ENCODE data around the gene EPN2.
"Not testable (repeated sequence)": the region's sequence is repeated elsewhere in the genome, so short reads cannot be mapped to it uniquely, and the experiment has no call there.

Gene EPN2

DNA sequence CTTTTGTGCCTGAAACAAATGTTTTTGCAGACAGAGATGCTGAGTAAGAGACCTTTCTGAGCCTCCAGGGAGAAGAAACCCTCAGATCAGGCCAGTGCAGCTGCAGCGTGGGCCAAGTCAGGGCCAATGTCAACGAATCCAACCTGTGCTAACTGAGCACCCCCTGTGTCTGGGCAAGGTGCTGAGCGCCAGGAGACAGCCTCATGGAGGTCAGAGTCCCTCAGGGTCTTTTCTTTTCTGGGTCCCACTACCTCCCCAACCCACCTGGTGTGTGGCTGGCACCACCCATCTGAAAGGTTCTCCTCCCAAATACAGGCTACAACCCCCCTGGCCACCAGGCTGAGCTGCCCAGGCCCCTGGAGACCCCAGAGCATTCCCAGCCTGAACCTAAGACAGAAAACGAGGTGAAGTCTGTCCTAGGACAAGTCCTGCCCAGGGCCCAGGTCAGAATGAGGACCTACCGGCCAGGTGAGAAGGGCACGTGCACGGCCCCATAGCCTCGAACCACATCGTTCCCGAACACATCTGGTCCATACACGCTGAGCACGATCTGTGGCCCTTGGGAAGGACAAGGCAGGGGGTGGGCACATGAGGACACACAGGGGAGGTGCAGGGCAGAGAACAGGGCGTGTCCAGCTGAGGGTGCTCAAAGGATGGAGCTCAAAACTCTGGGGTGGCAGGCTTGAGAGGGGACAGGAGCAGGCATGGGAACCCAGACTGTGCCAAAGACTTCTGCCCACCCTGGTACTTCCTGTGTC is 110.3 kb downstream of the EPN2 start:
- DNase-seq: no peak

DNA sequence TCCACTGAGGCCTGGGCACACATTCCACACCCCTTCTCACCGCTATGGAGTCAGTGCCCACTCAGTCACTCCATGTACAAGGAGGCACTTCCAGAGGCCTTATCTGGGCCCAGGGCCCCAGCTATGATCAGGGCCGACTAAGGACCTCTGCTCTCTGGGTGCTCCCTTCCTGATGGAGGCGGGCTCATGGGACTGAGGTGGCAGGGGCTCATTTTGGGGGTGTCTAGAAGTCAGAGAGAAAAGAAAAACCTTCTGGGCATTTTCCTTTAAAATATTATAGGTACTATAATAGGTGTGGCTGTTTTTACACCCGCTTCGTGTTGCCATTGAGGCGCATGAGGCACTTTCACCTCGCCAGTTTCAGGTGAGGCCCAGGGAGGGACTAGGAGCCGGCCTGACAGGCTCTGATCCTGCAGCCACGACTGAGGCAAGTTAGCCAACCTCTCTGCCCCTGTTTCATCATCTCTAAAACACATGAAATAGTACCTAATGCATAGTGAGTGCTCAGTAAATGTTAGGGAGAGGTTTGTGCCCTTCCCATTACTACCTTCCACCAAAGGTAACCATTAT is 111.0 kb downstream of the EPN2 start:
- DNase-seq: no peak

DNA sequence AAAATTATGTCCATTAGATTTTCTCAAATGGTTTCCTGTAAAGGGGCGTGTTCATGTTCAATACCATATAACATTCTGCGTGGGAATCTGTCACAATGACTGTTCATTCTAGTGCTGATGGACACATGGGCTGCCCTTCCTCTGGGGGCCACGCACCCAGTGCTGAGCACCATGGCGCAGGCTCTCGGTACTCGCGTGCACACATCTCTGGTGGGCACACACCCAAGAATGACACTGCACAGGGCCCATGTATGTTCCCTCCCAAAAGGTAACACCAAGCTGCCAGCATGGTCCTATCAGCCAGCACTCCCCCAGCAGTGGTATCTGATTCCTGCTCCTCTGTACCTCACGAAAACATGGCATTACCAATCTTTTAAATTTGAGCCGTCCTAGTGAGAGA is 111.6 kb downstream of the EPN2 start:
- DNase-seq: no peak

DNA sequence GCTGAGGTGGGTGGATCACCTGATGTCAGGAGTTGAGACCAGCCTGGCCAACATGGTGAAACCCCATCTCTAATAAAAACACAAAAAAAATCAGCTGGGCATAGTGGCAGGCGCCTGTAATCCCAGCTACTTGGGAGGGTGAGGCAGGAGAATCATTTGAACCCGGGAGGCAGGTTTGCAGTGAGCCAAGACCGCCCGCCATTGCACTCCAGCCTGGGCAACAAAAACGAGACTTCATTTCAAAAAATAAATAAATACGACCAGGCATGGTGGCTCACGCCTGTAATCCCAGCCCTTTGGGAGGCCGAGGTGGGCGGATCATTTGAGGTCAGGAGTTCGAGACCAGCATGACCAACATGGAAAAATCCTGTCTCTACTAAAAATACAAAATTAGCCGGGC is 116.2 kb downstream of the EPN2 start:
- not testable (repeated sequence) for DNase-seq

DNA sequence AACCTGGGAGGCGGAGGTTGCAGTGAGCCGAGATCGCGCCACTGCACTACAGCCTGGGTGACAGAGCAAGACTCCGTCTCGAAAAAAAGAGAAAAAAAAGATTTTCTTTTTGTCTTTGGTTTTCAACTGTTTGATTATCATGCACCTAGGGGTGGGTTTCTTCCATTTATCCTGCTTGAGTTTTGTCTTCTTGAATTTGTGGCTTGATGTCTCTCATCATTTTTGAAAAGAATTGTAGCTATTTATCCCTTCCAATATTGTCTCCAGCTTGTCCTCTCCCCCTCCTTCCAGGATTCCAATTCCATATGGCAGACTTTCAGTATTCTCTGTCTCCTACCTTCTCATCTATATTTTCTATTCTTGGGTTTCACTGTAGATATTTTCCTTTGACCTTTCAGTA is 117.6 kb downstream of the EPN2 start:
- no peak for DNase-seq

DNA sequence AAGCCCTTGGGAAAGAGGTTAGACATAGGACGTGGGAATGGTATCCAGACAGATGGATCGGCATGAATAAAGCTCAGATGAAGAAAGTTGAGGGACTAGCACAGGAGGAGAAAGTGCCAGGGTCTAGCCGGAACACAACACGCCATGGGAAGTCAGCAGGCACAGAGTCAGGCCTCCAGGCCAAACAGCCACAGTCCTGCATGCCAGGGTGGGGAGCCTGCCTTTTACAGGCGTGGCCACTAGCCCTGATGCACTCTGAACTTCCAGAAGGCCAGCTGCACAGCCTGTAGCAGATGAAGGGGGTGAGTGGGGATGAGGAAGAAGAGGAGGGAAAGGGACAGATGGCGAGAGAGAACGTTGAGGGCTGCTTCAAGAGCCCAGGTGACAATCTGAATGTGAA is 120.2 kb downstream of the EPN2 start:
- no peak for DNase-seq

DNA sequence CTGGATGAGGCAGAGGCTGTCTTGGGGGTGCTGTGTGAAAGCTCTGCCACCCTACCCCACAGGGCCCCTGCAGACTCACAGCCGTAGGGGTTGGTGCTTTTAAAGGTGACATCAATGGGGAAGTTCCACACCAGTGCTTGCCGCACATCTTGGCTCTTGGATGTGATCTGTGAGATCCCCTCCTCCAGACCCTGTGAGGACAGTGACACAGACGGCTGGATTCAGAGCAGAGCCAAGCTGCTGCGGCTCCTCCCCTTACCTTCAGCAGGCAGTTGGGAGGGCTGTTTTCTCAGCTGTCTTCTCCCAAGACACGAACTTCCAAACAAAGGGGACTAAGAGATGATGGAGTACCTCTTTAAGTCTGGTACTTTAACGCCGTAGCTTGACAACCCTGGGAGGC is 120.6 kb downstream of the EPN2 start:
- no peak for DNase-seq

DNA sequence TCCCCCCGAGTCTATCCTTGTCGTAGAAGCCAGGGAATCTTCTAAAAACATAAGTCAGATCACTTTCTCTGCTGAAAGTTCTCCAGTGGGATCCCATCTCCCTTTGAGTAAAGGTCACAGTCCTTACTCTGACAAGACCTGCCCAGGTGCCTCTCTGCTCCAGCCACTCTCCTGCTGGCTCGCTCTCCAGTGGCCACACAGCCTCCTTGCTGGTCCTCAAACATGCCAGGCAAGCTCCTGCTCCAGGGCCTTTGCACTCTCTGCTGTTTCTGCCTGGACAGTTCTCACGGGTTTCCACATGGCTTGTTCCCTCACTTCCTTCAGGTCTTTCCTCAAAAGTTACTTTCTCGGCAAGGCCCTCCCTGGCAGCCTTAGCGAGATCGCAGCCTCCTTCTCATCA is 122.0 kb downstream of the EPN2 start:
- no peak for DNase-seq

DNA sequence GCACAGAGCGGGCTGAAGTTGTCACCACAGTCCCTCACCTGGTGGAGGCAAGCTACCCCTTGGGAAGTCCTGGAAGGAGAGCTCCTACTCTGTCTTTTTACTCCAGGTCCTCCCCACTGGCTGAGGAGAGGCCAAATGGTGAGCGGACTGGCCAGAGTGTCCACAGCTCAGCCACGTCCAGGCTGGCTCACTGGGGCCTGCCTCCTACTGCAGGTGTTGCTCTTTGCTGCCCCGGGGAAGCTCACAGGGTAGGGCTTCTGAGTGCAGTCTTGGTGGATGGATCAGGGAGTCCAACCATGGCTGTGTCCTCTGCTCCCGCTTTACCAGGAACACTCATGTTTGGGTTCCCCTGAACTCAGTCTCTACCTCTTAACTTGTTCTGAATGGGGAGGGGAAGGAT is 122.7 kb downstream of the EPN2 start:
- no peak for DNase-seq

DNA sequence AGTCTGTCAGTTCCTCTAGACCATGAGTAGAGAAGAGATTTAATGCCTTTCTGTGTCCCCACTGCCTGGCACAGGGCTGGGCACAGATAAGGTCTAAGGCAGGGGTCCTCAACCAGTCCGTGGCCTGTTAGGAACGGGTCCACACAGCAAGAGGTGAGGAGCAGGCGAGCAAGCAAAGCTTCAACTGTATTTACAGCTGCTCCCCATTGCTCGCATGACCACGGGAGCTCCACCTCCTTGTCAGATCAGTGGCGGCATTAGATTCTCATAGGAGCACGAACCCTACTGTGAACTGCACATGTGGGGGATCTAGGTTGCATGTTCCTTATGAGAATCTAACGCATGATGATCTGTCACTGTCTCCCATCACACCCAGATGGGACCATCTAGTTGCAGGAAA is 123.6 kb downstream of the EPN2 start:
- DNase-seq: no peak

DNA sequence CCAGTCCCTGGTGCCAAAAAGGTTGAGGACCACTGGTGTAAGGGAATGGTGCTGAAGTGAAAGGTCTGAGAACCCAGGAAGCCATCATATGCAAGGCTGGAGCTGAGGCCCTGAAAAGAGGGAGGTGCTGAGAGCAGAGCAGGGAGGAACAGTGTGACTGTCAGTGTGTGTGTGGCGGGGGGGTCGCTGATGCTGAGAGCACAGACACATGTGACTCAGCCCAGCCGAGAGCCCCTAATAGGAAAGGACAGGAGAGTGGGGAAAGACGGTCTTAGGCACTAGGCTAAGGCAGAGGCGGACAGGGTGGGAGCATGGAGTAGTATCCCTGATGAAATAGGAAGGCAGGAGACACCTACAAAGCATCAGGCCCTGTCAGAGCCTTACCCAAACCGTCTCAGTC is 124.2 kb downstream of the EPN2 start:
- no peak for DNase-seq

DNA sequence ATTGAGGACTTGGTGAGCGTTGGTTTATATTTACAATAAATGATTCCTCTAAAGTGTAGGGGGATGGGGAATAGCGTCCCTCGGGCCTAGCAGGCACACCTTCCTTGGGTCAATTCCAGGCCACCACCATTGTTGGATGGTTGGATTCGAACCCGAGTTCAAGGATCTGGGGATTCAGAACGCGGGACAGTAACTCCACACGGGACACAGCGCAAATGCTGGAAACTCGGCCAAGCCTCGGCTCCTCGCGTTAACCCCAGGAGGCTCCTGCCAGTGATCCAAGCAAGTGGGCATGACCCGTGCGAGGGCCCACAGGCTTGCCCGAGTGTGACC is 124.7 kb downstream of the EPN2 start:
- DNase-seq: no peak

DNA sequence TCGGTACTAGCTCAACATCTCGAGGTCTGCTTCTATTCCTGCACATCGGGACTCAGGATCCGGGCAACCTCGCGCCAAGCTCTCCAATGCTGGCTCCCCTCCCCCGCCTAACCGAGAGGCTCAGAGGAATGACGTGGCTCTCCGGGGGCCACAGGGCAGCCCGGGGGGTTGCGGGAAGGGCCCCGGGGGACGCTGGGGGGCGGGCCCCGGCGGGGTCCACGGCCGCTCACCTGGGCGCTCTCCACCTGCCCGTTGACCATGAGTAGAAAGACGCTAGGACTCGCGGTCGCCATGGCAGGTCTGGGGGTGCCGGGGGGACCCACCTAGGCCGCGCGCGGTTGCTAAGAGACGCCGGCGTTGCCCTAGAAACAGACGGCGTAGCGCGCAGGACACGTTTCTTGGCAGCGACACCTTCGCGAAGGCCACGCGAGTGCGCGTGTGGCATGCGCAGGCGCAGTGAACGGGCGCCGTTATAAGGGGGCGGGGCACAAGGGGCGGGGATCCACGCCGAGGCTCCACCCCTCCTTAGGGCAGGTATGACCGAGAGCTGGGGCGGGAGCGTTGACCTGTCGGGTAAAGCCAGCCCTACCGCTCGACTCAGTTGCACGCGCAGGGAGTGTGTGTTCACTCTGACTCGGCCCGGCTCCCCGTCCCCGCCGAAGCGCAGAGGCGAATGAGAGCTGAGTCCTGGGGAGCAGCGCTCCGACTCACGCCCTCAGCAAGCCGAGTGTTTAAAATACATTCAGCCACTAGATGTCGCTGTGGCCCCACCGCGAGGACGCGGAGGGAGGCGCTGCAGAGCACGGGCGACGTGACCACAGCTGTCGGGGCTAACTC is 125.3 kb downstream of the EPN2 start, which contains the start of gene B9D1:
B9D1 (minus strand) TSS at position 447 of the 837 bp plus-strand sequence; CDS start at position 293, 154 bp downstream.
- DNase-seq: peak; percentile 98

DNA sequence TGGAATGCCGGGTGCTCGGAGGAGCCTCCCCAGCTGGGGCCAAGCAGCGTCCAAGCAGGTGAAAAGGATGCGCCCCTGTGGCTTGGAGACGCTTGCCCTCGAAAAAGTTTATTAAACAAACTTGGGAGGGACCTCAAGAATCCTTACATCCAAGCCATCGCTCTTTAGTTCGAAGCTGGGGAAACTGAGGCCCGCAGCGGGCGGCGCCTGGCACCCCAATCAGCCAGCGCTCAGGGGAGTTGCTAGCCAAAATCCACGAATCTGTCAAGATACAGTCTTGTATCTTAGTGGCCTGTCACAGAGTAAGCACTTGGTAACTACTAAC is 125.9 kb downstream of the EPN2 start:
- no peak for DNase-seq

DNA sequence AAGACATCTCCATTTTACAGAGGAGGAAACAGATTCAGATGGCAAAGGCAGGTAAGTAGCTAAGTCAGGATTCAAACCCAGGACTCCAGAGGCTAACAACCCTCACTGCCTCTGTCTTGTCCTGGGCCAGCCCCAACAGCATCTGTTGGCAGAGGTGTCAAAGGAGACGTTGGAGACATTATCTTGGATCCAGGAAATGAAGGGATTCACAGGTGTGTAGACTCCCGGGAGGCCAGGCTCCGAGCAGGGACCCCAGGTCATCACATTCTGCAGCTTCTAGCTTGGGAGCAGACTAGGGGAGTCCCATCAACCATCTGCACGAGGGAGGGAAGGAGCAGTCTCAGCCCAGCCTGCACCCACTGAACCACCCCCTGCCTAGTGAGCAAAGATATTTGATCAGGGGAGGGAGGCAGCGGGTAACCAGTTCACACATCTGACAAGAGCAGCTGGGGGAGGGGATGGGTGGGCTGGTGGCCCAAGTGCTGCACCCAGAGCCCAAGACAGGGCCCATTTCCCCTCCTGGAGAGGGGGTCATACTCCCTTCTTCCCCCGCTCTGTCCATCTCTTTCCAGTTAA is 126.4 kb downstream of the EPN2 start:
- DNase-seq: no peak

DNA sequence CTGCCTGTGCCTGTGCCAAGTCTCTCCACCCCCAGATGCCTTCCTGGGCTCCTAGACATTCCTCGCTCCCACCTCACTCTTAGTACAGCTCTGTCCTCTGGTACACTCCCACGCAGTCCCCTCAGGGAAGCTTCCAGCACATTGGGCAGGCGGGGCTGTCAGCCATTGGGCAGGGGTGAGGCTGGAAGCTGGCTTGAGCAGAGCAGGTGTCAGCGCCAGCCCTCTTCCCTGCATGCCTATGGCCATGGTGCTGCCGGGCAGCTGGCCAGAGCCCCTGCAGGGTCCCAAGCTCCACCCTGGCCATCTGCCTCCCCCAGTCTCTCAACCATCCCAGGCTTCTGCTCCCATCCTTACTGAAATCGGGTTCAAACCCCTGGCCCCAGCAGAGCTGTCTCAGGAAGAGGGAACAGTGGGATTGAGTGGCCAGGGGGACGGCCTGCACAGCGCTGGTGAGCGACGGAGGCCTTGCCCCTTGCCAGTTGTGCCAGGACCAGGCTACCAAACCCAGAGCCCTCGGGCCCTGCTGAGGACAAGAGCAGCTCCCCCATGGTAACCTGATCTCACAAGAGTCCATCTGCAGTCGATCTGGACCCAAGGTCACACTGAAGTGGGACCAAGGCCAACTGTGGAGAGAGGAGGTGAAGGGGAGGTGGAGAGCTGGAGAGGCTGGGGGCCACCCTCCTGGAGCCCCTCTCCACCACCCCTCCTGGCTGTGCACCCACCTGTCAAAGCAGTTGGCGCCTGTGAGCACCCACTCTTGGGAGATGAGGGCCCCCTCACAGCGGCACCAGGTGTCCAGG is 127.7 kb downstream of the EPN2 start:
- peak; percentile 57 for DNase-seq

DNA sequence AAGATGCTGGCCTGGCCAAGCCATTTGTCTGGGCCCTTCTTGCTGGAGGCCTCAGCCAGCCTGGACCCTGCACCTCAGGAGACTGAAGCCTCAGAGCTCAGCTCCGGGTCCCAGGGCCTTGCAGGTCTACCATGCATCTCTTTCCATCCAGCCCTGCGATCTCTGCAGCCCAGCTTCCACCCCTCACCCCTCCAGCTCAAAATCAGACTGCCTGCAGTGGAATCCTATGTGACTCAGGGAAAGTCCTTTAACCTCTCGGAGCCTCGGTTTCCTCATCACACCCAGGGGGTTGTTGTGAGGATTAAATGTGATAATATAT is 128.3 kb downstream of the EPN2 start:
- DNase-seq: no peak

DNA sequence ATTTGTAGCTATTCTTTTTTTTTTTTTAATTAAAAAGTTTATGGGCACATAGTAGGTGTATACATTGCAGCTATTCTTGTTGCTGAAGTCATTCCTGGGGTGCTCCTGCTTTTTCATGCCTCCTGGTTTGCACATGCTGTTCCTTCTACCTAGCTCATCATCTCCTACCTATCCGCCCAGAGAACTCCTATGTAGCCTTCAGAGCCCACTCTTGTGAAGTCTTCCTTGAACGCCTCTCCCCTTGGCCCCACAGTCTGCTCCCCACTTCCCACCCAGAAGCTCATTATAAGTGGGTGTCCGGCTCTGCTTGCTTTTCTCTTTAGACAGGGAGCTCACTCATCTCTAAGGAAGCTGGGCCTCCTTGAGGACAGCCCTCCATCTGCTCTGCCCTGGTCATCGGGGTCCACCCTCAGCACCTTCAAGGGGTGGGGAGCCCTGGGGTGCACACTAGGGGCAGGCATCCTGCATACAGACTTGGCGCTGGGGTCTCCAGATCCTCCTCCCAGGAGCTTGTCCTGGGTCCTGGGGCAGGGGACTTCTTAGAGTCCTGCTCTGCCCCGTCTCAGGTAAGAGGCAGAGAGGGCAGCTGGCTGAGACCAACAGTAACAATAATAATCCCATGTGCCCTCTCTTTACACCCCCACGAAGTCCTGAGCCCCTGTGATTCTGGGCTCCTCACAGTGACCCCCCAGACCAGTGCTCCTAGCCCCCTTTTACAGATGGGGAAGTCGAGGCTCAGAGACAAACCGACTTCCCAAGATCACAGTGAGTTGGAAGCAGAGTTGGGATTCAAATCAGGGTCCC is 128.9 kb downstream of the EPN2 start:
- DNase-seq: no peak

DNA sequence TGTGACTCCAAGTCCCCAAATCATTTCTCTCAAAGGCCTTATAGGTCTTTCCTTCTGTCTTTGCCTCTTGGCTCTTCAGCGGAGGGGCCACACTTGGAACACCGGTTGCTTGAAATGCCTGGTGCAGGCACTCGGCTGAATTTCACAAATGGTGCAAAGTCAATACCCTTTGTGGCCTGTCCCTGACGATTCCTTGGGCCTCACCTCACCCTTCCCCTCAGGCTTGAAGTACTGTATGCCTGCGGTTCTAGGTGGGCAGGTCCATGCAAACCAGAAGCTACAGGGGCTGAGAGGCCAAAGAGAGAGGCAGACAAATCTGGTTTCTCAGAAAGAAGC is 129.4 kb downstream of the EPN2 start:
- DNase-seq: no peak

DNA sequence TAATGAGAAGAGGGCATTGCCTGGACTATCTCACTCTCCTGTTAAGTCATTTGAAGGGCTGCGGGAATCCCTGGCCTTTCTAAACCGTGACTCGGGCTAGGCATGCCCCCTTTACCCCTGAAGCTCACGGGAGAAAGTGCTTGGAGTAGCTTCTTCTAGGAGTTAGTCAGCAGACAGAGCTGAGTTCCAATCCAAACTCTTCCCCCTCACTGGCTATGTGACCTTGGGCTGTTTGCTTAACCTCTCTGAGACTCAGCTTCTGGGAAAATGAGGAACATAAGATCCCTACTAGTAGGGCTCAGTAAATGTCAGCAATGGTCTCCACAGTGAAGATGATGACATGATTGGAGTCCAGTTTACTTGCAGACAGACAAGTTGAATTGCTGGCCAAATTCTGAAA is 131.1 kb downstream of the EPN2 start:
- no peak for DNase-seq

DNA sequence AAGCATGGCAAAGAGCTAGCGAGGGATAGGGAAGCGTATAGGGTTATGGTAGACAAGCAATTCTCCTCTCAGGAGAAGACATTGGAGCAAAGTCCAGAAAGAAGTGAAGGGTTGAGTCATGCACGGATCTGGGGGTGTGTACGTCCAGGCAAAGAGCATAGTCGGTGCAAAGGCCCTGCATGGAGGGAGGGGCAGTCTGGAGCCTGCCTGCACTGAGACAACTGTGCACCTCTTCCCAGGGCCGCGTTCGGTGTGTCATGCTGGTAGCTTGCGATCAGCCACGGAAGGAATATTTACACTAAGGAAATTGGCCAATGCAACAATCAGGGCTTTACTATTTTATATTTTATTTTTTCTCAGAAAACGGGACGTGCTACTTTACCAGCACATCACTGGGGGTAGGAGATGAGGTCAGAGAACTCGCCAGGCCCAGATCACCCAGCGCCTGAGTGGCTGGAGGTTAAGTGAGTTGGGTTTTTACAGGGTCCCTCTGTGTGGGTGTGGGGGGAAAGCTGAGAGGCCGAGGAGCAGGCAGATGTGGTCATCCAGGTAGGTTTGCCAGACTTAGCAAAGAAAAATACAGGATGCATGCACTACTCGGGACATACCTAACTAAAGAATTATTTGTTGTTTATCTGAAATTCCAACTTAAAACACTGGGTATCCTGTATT is 132.1 kb downstream of the EPN2 start:
- DNase-seq: no peak

All from right forelimb (tissue), 1 donor.